NCI-H2107 (cell line): Measurements from ENCODE around the gene DTYMK.
"Not testable (repeated sequence)": the region's sequence is repeated elsewhere in the genome, so short reads cannot be mapped to it uniquely, and the experiment has no call there.

Experiments used
- DNase-seq: peaks from one replicate; lab custom pipeline; 2025; lab: John Stamatoyannopoulos, UW

Gene DTYMK

GRCh38 chr2:241686650-241687425 is at the start of gene DTYMK:
Gene DTYMK, minus strand, starts transcription at chr2:241686815. Its CDS starts 32 bp downstream, at chr2:241686783.
- peak; percentile 91 for DNase-seq

GRCh38 chr2:241736111-241736510 is 49.5 kb upstream of the DTYMK start:
- no peak for DNase-seq

GRCh38 chr2:241734467-241735208 is 48.0 kb upstream of the DTYMK start, which contains the start of gene D2HGDH:
Gene D2HGDH, plus strand, starts transcription at chr2:241734630. Its CDS starts 595 bp downstream, at chr2:241735225.
- peak; percentile 73 for DNase-seq

- DNase-seq = no peak
Measured at GRCh38 chr2:241734208-241734466, 47.5 kb upstream of the DTYMK start.

- DNase-seq = no peak
Measured at GRCh38 chr2:241733391-241734207, 47.0 kb upstream of the DTYMK start.

GRCh38 chr2:241732513-241733186 is 46.0 kb upstream of the DTYMK start:
- DNase-seq = not testable (repeated sequence)

- DNase-seq = no peak
Measured at GRCh38 chr2:241730671-241731293, 44.2 kb upstream of the DTYMK start.

GRCh38 chr2:241729868-241730267 is 43.3 kb upstream of the DTYMK start:
- no peak for DNase-seq

GRCh38 chr2:241728627-241729026 is 42.0 kb upstream of the DTYMK start:
- DNase-seq = no peak

- DNase-seq = no peak
Measured at GRCh38 chr2:241728000-241728399, 41.4 kb upstream of the DTYMK start.

- DNase-seq = no peak
Measured at GRCh38 chr2:241726459-241726858, 39.8 kb upstream of the DTYMK start.

GRCh38 chr2:241724975-241725870 is 38.6 kb upstream of the DTYMK start:
- DNase-seq = no peak

GRCh38 chr2:241724259-241724974 is 37.8 kb upstream of the DTYMK start:
- no peak for DNase-seq

- DNase-seq = no peak
Measured at GRCh38 chr2:241722896-241723454, 36.4 kb upstream of the DTYMK start.

GRCh38 chr2:241721852-241722251 is 35.2 kb upstream of the DTYMK start:
- DNase-seq = no peak

GRCh38 chr2:241720560-241720959 is 33.9 kb upstream of the DTYMK start:
- no peak for DNase-seq

- no peak for DNase-seq
Measured at GRCh38 chr2:241720099-241720498, 33.5 kb upstream of the DTYMK start.

- no peak for DNase-seq
Measured at GRCh38 chr2:241719093-241719492, 32.5 kb upstream of the DTYMK start.

GRCh38 chr2:241708879-241709278 is 22.3 kb upstream of the DTYMK start:
- DNase-seq = no peak

GRCh38 chr2:241706537-241706936 is 19.9 kb upstream of the DTYMK start:
- no peak for DNase-seq
